MG63 (cell line): ENCODE measurements around the gene KRTAP10-5. TPM values are rescaled to one million over a fixed set of nuclear protein-coding genes. Genes with fewer than 3 reads are reported as not detected.
"Not testable (repeated sequence)": the region's sequence is repeated elsewhere in the genome, so short reads cannot be mapped to it uniquely, and the experiment has no call there.

Source experiments
- DNase-seq: peaks from one replicate; pipeline ENCODE4 v3.0.0-alpha.2; 2020
- H3K27me3 ChIP-seq: fragments of 250-450 bp; sonication (Bioruptor Pico); 2 replicates; pipeline ENCODE4 v1.5.1; 2020; ENCODE audit warnings: mild to moderate bottlenecking, moderate library complexity
- H3K36me3 ChIP-seq: fragments of 250-450 bp; sonication (Bioruptor Pico); 2 replicates; pipeline ENCODE4 v1.5.1; 2020; ENCODE audit warnings: mild to moderate bottlenecking, moderate library complexity
- H3K4me3 ChIP-seq: fragments of 250-450 bp; sonication (Bioruptor Pico); 2 replicates; pipeline ENCODE4 v1.5.1; 2020; ENCODE audit warnings: mild to moderate bottlenecking, moderate library complexity
- H3K9me3 ChIP-seq: fragments of 250-450 bp; sonication (Bioruptor Pico); 2 replicates; pipeline ENCODE4 v1.5.1; 2020; ENCODE audit warnings: mild to moderate bottlenecking, moderate library complexity
- total RNA-seq: library from RNA; depleted of rRNA; stranded (reverse); fragments of >200 nt; shearing (Covaris generic); gene quantifications from 2 replicates; pipeline ENCODE4 v1.2.3, GENCODE V29; 2014; ENCODE audit warnings: low replicate concordance

The KRTAP10-5 gene
- total RNA-seq, 1 experiment from 2014 or later, result not detected

DNA sequence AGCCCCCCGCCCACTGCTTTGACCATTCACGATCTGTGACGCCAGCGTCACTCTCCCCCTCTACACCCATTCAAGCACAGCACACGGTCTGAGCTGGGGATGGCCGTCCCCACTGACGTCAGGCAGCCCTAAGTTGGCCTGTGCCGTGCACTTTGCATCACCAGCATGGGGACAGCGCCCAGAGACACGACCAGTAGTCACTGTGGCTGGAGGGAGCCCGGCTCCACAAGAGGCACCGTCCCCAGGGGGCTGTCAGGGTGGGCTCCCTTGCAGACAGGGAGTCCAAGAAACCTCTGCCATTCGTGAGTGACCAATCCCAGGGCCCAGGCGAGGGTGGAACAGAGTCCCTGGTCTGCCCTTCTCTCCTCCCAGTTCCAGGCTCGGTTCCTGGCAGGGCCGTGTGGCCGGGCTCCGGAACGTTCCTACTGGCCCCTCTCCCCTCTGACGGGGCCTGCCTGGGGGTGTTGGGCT lies 33.8 kb upstream of the KRTAP10-5 start:
- Histone ChIP-seq H3K27me3 (peaks cover 23% of the 10 kb centered on the region), H3K4me3 (no peak overlapping the region), H3K9me3 (peaks cover 20% of the 10 kb centered on the region), H3K36me3 (no peaks in the 10 kb centered on the region)
- DNase-seq, result no peak

GRCh38 chr21:44613386-44614155 lies 33.2 kb upstream of the KRTAP10-5 start:
- Histone ChIP-seq H3K4me3 (no peak overlapping the region), H3K9me3 (peaks cover 19% of the 10 kb centered on the region), H3K36me3 (no peaks in the 10 kb centered on the region), H3K27me3 (peaks cover 23% of the 10 kb centered on the region)
- no peak for DNase-seq

DNA sequence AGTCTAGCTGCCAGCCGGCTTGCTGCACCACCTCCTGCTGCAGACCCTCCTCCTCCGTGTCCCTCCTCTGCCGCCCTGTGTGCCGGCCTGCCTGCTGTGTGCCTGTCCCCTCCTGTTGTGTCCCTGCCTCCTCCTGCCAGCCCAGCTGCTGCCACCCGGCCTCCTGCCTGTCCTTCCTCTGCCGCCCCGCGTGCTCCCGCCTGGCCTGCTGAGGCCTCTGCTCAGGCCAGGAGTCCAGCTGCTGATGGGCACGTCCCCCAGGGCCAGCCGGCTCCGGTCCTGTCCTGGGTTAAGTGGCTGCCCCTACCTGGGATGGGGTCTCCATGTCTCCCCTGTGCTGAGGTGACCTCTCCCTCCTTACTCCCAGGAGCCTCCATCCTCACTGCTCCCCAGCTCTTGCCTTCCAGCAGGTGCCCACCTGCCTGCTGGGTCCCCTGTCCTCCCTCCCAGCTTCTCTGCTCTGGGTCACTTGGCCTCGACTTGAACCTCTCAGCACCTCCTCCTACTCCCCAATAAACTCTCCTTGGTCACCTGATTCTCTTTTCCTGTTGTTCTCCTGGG lies 32.3 kb upstream of the KRTAP10-5 start:
- DNase-seq, result no peak
- H3K36me3 ChIP-seq, result no peaks in the 10 kb centered on the region

DNA sequence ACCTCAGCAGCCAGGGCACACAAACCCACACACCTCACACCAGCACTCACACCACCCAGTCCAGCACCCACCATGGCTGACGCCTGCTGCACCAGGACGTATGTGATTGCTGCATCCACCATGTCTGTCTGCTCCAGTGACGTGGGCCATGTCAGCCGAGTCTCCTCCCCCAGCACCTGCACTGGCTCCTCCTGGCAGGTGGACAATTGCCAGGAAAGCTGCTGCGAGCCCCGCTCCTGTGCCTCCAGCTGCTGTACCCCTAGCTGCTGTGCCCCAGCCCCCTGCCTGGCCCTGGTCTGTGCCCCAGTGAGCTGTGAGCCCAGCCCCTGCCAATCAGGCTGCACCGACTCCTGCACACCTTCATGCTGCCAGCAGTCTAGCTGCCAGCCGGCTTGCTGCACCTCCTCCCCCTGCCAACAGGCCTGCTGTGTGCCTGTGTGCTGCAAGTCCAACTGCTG lies 31.7 kb upstream of the KRTAP10-5 start, which contains the start of gene KRTAP10-8:
Gene KRTAP10-8, plus strand, starts transcription at position 51 of the 458 bp plus-strand sequence. Its CDS starts 22 bp downstream, at position 73.
- H3K4me3 ChIP-seq, result no peak within 1 kb of the TSS
- no peaks in the 10 kb centered on the region for H3K36me3 ChIP-seq
- DNase-seq, result no peak
- peaks cover 23% of the 10 kb centered on the region for H3K9me3 ChIP-seq
- peaks cover 32% of the 10 kb centered on the region for H3K27me3 ChIP-seq

More for the DNA sequence above, 32.3 kb upstream of the KRTAP10-5 start:
- H3K27me3 ChIP-seq, result peaks cover 26% of the 10 kb centered on the region
- peaks cover 19% of the 10 kb centered on the region for H3K9me3 ChIP-seq
- H3K4me3 ChIP-seq, result no peak overlapping the region

DNA sequence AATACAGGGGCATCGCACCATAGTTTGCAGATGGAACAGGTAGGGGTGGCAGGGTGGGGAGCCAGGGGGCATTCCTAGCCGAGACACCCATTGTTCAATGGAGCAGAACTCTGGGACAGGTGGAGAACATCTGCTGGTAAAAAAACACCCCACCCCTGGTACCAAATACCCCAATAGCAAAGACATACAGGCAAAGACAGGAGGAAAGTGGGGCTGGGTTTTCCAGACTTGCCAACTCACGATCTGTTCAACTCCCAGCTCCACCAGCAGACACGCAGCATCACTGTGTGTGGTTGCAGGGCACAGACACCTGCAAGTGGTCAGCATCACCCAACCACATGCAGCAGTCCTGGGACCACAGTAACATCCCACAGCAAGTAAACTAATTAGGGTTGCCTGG lies 31.1 kb upstream of the KRTAP10-5 start:
- Histone ChIP-seq H3K4me3 (no peak overlapping the region), H3K27me3 (peaks cover 32% of the 10 kb centered on the region), H3K9me3 (peaks cover 27% of the 10 kb centered on the region), H3K36me3 (no peaks in the 10 kb centered on the region)
- no peak for DNase-seq

GRCh38 chr21:44610157-44610843 lies 29.9 kb upstream of the KRTAP10-5 start:
- H3K36me3 ChIP-seq, H3K4me3 ChIP-seq, DNase-seq: not testable (repeated sequence)
- H3K9me3 ChIP-seq, result peaks cover 30% of the 10 kb centered on the region
- peaks cover 28% of the 10 kb centered on the region for H3K27me3 ChIP-seq

- peaks cover 30% of the 10 kb centered on the region for H3K27me3 ChIP-seq
- no peak overlapping the region for H3K4me3 ChIP-seq
- H3K9me3 ChIP-seq, result peaks cover 32% of the 10 kb centered on the region
- DNase-seq, result no peak
- no peaks in the 10 kb centered on the region for H3K36me3 ChIP-seq
These were observed 28.8 kb upstream of the KRTAP10-5 start for GRCh38 chr21:44609193-44609592.

DNA sequence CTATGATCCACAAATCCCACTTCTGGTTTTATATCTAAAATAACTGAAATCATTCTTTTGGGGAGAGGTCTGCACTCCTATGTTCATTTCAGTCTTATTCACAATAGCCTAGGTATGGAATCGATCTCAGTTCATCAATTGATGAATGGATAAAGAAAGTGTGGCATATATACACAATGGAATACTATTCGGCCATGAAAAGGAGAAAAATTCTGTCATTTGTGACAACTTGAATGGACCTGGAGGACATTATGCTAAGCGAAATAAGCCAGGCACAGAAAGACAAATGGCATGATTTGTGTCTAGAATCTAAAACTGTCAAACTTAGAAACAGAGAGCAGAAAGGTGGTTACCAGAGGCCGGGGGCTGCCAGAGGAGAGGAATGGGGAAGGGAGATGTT lies 26.1 kb upstream of the KRTAP10-5 start:
- no peak overlapping the region for H3K4me3 ChIP-seq
- no peaks in the 10 kb centered on the region for H3K36me3 ChIP-seq
- H3K9me3 ChIP-seq, result peaks cover 27% of the 10 kb centered on the region
- DNase-seq, result no peak
- H3K27me3 ChIP-seq, result peaks cover 35% of the 10 kb centered on the region

DNA sequence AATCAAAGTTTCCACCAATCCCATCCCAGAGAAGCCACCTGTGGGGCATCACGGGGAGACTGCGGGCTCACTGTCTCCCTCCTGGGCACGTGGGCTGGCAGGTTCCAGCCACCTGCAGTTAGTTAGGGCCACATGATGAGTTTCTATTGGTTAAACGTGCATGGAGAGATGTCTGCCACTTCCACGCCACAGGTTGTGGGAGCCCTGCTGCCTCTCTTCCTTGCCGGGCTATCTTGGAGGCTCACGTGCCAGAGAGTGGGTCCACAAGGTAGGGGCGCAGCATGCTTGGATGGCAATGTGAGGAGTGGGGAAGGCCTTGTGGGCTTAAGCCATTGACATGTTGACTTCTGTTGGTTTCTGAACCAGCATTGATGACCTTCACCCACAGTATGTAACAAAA lies 23.5 kb upstream of the KRTAP10-5 start:
- Histone ChIP-seq H3K9me3 (peaks cover 13% of the 10 kb centered on the region), H3K36me3 (no peaks in the 10 kb centered on the region), H3K27me3 (peaks cover 35% of the 10 kb centered on the region), H3K4me3 (no peak overlapping the region)
- DNase-seq, result no peak

DNA sequence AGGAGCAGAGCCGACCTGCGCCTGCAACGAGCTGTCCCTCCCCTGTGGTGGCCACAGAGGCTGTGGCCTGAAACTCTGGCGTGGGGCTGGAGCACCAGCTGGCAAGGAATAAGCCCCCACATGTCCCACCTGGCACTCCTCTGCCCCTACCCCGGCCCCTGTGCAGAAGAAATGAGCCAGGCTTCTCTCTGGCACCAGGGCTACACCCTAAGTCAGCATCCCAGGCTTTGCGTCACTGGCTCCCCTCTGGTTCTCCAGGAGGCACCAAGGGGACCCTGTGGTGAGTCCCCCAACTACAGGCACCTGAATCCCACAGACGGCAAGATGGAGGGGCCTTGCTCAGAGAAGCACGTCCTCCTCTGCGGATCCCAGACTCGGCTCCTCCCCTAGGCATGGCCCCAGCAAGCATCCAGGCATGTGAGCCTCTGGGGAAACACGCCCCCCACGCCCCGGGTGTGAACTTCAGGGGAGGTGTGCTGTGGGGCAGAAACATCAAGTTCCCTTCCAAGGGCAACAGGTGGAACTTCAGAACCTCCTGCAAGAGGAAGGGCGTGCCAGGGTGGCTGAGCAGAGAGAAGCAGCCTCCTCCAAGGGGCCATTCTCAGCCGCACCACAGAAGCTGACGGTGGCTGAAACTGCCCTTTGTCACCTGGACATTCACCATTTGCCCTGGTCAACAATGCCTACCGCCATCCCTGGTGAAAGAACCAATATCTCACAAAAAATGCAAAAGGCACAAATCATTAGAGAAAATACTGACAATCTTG lies 22.9 kb upstream of the KRTAP10-5 start:
- no peaks in the 10 kb centered on the region for H3K36me3 ChIP-seq
- peaks cover 12% of the 10 kb centered on the region for H3K9me3 ChIP-seq
- H3K4me3 ChIP-seq, result no peak overlapping the region
- DNase-seq, result no peak
- peaks cover 34% of the 10 kb centered on the region for H3K27me3 ChIP-seq

DNA sequence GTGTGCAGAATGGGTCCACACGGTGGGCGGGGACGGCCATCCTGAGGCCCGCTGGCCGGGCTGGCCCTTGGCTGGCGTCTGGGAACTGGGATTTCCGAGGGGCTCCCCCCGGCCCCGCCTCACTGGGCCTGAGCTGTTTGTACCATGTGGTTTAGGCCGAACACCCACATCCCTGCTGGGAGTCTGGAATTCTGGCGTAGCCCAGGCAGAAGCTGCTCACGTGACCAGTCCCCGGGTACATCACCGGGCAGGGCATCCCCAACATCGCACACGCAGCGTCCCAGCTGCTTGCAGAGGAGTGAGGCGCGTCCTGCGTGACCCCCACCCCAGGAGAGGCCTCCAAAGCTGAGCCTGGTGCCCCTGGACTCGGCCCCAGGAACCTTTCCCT lies 22.1 kb upstream of the KRTAP10-5 start:
- DNase-seq, result no peak
- Histone ChIP-seq H3K27me3 (peaks cover 27% of the 10 kb centered on the region), H3K9me3 (peaks cover 9% of the 10 kb centered on the region), H3K4me3 (no peak overlapping the region), H3K36me3 (no peaks in the 10 kb centered on the region)

DNA sequence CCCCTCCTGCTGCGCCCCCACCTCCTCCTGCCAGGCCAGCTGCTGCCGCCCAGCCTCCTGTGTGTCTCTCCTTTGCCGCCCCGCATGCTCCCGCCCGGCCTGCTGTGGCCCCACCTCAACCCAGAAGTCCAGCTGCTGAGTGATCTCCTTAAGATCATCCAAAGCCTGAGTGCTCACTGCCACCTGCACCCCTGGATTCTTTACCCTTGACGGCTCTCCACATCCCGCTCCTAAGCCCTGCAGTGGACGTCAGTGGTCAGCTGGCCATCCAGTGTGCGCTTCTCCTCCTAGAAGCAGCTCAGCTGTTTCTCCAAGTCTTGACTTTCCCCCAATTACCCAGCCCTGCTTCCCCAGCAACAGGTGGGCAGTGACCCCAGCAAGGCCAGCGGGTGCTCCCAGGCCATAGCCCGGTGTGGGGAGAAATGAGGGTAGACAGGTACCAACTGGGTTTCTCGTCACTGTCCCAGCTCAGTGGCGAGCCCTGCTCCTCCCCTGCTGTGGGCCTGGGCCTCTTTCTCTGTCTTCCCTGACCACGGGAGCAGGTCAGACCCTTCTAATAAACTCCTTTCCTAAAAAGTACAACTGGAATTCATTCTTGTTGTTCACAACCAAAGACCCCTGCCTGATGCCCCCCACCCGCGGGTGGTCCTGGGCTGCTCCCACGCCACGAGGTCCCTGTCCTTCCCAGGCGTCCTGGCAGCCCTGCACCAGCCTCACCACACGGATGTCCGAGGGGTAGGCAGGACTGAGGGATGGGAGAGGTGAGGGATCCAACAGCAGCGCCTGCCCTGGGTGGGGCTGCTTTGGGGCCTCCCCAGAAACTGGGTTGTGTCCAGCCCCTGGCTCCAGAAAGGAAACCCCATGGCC lies 21.4 kb upstream of the KRTAP10-5 start:
- no peak for DNase-seq
- peaks cover 8% of the 10 kb centered on the region for H3K9me3 ChIP-seq
- peaks cover 20% of the 10 kb centered on the region for H3K27me3 ChIP-seq
- H3K36me3 ChIP-seq, result no peaks in the 10 kb centered on the region
- no peak overlapping the region for H3K4me3 ChIP-seq

GRCh38 chr21:44601091-44601490 lies 20.7 kb upstream of the KRTAP10-5 start:
- H3K27me3 ChIP-seq, result peaks cover 17% of the 10 kb centered on the region
- not testable (repeated sequence) for H3K36me3 ChIP-seq, H3K4me3 ChIP-seq, H3K9me3 ChIP-seq
- peak; percentile 63 for DNase-seq

DNA sequence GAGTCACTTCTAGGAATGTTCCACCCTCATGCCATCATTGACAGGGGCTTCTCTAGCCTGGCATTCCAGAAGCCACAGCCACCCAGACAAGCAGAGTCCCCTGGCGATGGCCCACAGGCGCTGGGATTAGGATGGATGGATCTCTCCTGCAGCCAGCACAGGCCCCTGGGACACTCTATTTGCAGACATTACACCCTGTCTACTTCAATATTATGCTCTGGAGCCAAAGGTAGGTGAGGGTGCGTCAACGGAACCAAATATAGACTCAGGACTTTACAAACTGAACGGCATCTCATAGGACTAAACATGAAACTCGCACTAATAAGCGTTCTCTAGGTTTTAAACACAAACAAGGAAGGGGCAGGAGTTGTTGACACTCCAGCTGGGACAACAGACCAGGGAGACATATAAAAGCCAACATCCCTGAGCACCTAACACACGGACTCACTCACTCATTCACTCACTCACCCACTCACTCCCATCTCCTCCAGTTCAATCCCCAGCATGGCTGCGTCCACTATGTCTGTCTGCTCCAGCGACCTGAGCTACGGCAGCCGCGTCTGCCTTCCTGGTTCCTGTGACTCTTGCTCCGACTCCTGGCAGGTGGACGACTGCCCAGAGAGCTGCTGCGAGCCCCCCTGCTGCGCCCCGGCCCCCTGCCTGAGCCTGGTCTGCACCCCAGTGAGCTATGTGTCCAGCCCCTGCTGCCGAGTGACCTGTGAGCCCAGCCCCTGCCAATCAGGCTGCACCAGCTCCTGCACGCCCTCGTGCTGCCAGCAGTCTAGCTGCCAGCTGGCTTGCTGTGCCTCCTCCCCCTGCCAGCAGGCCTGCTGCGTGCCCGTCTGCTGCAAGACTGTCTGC lies 19.9 kb upstream of the KRTAP10-5 start, which contains the start of gene KRTAP10-7:
Gene KRTAP10-7, plus strand, starts transcription at position 480 of the 861 bp plus-strand sequence. Its CDS starts 25 bp downstream, at position 505.
- peaks cover 23% of the 10 kb centered on the region for H3K27me3 ChIP-seq
- not testable (repeated sequence) for H3K9me3 ChIP-seq, DNase-seq, H3K36me3 ChIP-seq, H3K4me3 ChIP-seq
